ENCODE data around the gene KCNJ2.

KCNJ2 gene

GRCh38 chr17:70158180-70158579 lies 11.2 kb upstream of the KCNJ2 start:
- no peak overlapping the region for H3K18ac ChIP-seq (ENCODE audit: low read depth in 1 of 2, low read length in 2 of 2)
- H3K4me3 ChIP-seq (ENCODE audit: insufficient read depth in 1 of 2, low read depth in 1 of 2, low read length in 2 of 2): no peak overlapping the region
- H3K23ac ChIP-seq (ENCODE audit: low read length in 2 of 2): no peak overlapping the region
- H2AFZ ChIP-seq (ENCODE audit: low read depth, low read length): no peak overlapping the region
- no peak overlapping the region for H2BK12ac ChIP-seq (ENCODE audit: low read length in 2 of 2)
- no peak overlapping the region for H3K27ac ChIP-seq (ENCODE audit: low read length, poor library complexity, severe bottlenecking)
- H3K4me1 ChIP-seq (ENCODE audit: control insufficient read depth, insufficient read depth, low read depth, low read length): no peaks in the 10 kb centered on the region
- H3K36me3 ChIP-seq (ENCODE audit: control insufficient read depth in 1 of 2, insufficient read depth in 2 of 2, low read depth in 1 of 2, low read length in 2 of 2): no peaks in the 10 kb centered on the region
- H3K4me2 ChIP-seq (ENCODE audit: low read length, poor library complexity, severe bottlenecking): no peak overlapping the region
- no peaks in the 10 kb centered on the region for H3K27me3 ChIP-seq (ENCODE audit: control insufficient read depth in 1 of 2, insufficient read depth in 1 of 2, low read length in 2 of 2)
- H2BK15ac ChIP-seq (ENCODE audit: low read depth, poor library complexity, severe bottlenecking): no peak overlapping the region
- H2BK5ac ChIP-seq (ENCODE audit: low read depth, low read length, poor library complexity, severe bottlenecking): no peak overlapping the region
- H3K14ac ChIP-seq (ENCODE audit: low read length in 2 of 2): no peak overlapping the region
- H3K79me1 ChIP-seq (replicated peaks; ENCODE audit: low read length, poor library complexity, severe bottlenecking): no peaks in the 10 kb centered on the region
- H4K8ac ChIP-seq (ENCODE audit: low read length): no peak overlapping the region
- 93% methylated on average over 4 of the region's 4 CpGs for WGBS
- no peak overlapping the region for H2AK5ac ChIP-seq (ENCODE audit: low read length, severe bottlenecking)
- H3K9ac ChIP-seq (ENCODE audit: low read length): no peak overlapping the region
- H2BK120ac ChIP-seq (ENCODE audit: low read depth, low read length): no peak overlapping the region
- H3K4ac ChIP-seq (ENCODE audit: low read depth in 1 of 2, low read length in 2 of 2): no peak overlapping the region
- no peaks in the 10 kb centered on the region for H3K9me3 ChIP-seq (ENCODE audit: control insufficient read depth, low read length)
- no peak for DNase-seq
- H4K91ac ChIP-seq (ENCODE audit: low read length): no peak overlapping the region

GRCh38 chr17:70158591-70158990 lies 10.7 kb upstream of the KCNJ2 start:
- no peak overlapping the region for H2AFZ ChIP-seq (ENCODE audit: low read depth, low read length)
- H2BK5ac ChIP-seq (ENCODE audit: low read depth, low read length, poor library complexity, severe bottlenecking): no peak overlapping the region
- no peak overlapping the region for H3K27ac ChIP-seq (ENCODE audit: low read length, poor library complexity, severe bottlenecking)
- no peak overlapping the region for H4K8ac ChIP-seq (ENCODE audit: low read length)
- WGBS: 93% methylated on average over 6 of the region's 6 CpGs
- no peak overlapping the region for H2AK5ac ChIP-seq (ENCODE audit: low read length, severe bottlenecking)
- no peak for DNase-seq
- no peaks in the 10 kb centered on the region for H3K27me3 ChIP-seq (ENCODE audit: control insufficient read depth in 1 of 2, insufficient read depth in 1 of 2, low read length in 2 of 2)
- no peak overlapping the region for H3K18ac ChIP-seq (ENCODE audit: low read depth in 1 of 2, low read length in 2 of 2)
- H3K14ac ChIP-seq (ENCODE audit: low read length in 2 of 2): no peak overlapping the region
- H3K23ac ChIP-seq (ENCODE audit: low read length in 2 of 2): no peak overlapping the region
- H2BK120ac ChIP-seq (ENCODE audit: low read depth, low read length): no peak overlapping the region
- H3K4ac ChIP-seq (ENCODE audit: low read depth in 1 of 2, low read length in 2 of 2): no peak overlapping the region
- no peaks in the 10 kb centered on the region for H3K4me1 ChIP-seq (ENCODE audit: control insufficient read depth, insufficient read depth, low read depth, low read length)
- no peak overlapping the region for H4K91ac ChIP-seq (ENCODE audit: low read length)
- H2BK15ac ChIP-seq (ENCODE audit: low read depth, poor library complexity, severe bottlenecking): no peak overlapping the region
- H3K9me3 ChIP-seq (ENCODE audit: control insufficient read depth, low read length): no peaks in the 10 kb centered on the region
- H3K9ac ChIP-seq (ENCODE audit: low read length): no peak overlapping the region
- no peaks in the 10 kb centered on the region for H3K36me3 ChIP-seq (ENCODE audit: control insufficient read depth in 1 of 2, insufficient read depth in 2 of 2, low read depth in 1 of 2, low read length in 2 of 2)
- H3K79me1 ChIP-seq (replicated peaks; ENCODE audit: low read length, poor library complexity, severe bottlenecking): no peaks in the 10 kb centered on the region
- no peak overlapping the region for H3K4me2 ChIP-seq (ENCODE audit: low read length, poor library complexity, severe bottlenecking)
- H2BK12ac ChIP-seq (ENCODE audit: low read length in 2 of 2): no peak overlapping the region
- no peak overlapping the region for H3K4me3 ChIP-seq (ENCODE audit: insufficient read depth in 1 of 2, low read depth in 1 of 2, low read length in 2 of 2)

GRCh38 chr17:70159980-70160379 lies 9.4 kb upstream of the KCNJ2 start:
- WGBS: no CpG with 5 or more reads among the region's 2 CpGs

GRCh38 chr17:70161519-70161918 lies 7.8 kb upstream of the KCNJ2 start:
- Histone ChIP-seq H4K8ac (ENCODE audit: low read length) (no peak overlapping the region), H2AFZ (ENCODE audit: low read depth, low read length) (no peak overlapping the region), H3K4me1 (ENCODE audit: control insufficient read depth, insufficient read depth, low read depth, low read length) (no peaks in the 10 kb centered on the region), H4K91ac (ENCODE audit: low read length) (no peak overlapping the region), H3K4me2 (ENCODE audit: low read length, poor library complexity, severe bottlenecking) (no peak overlapping the region), H2BK15ac (ENCODE audit: low read depth, poor library complexity, severe bottlenecking) (no peak overlapping the region), H2BK5ac (ENCODE audit: low read depth, low read length, poor library complexity, severe bottlenecking) (no peak overlapping the region), H2BK12ac (ENCODE audit: low read length in 2 of 2) (no peak overlapping the region), H2AK5ac (ENCODE audit: low read length, severe bottlenecking) (no peak overlapping the region), H3K79me1 (replicated peaks; ENCODE audit: low read length, poor library complexity, severe bottlenecking) (no peaks in the 10 kb centered on the region), H3K27me3 (ENCODE audit: control insufficient read depth in 1 of 2, insufficient read depth in 1 of 2, low read length in 2 of 2) (no peaks in the 10 kb centered on the region), H3K23ac (ENCODE audit: low read length in 2 of 2) (no peak overlapping the region), H3K4me3 (ENCODE audit: insufficient read depth in 1 of 2, low read depth in 1 of 2, low read length in 2 of 2) (no peak overlapping the region), H3K36me3 (ENCODE audit: control insufficient read depth in 1 of 2, insufficient read depth in 2 of 2, low read depth in 1 of 2, low read length in 2 of 2) (no peaks in the 10 kb centered on the region), H3K9ac (ENCODE audit: low read length) (no peak overlapping the region), H2BK120ac (ENCODE audit: low read depth, low read length) (no peak overlapping the region), H3K27ac (ENCODE audit: low read length, poor library complexity, severe bottlenecking) (no peak overlapping the region), H3K4ac (ENCODE audit: low read depth in 1 of 2, low read length in 2 of 2) (no peak overlapping the region), H3K14ac (ENCODE audit: low read length in 2 of 2) (no peak overlapping the region), H3K18ac (ENCODE audit: low read depth in 1 of 2, low read length in 2 of 2) (no peak overlapping the region), H3K9me3 (ENCODE audit: control insufficient read depth, low read length) (no peaks in the 10 kb centered on the region)
- no CpG with 5 or more reads among the region's 1 CpG for WGBS
- no peak for DNase-seq

More at GRCh38 chr17:70159980-70160379, 9.4 kb upstream of the KCNJ2 start:
- no peak overlapping the region for H2AFZ ChIP-seq (ENCODE audit: low read depth, low read length)
- H3K4me1 ChIP-seq (ENCODE audit: control insufficient read depth, insufficient read depth, low read depth, low read length): no peaks in the 10 kb centered on the region
- DNase-seq: no peak
- no peak overlapping the region for H2BK15ac ChIP-seq (ENCODE audit: low read depth, poor library complexity, severe bottlenecking)
- no peak overlapping the region for H4K91ac ChIP-seq (ENCODE audit: low read length)
- no peak overlapping the region for H2AK5ac ChIP-seq (ENCODE audit: low read length, severe bottlenecking)
- H2BK12ac ChIP-seq (ENCODE audit: low read length in 2 of 2): no peak overlapping the region
- no peak overlapping the region for H2BK5ac ChIP-seq (ENCODE audit: low read depth, low read length, poor library complexity, severe bottlenecking)
- no peak overlapping the region for H3K14ac ChIP-seq (ENCODE audit: low read length in 2 of 2)
- H3K27ac ChIP-seq (ENCODE audit: low read length, poor library complexity, severe bottlenecking): no peak overlapping the region
- no peak overlapping the region for H3K4me2 ChIP-seq (ENCODE audit: low read length, poor library complexity, severe bottlenecking)
- no peak overlapping the region for H4K8ac ChIP-seq (ENCODE audit: low read length)
- no peaks in the 10 kb centered on the region for H3K9me3 ChIP-seq (ENCODE audit: control insufficient read depth, low read length)
- no peak overlapping the region for H3K23ac ChIP-seq (ENCODE audit: low read length in 2 of 2)
- no peaks in the 10 kb centered on the region for H3K79me1 ChIP-seq (replicated peaks; ENCODE audit: low read length, poor library complexity, severe bottlenecking)
- H3K27me3 ChIP-seq (ENCODE audit: control insufficient read depth in 1 of 2, insufficient read depth in 1 of 2, low read length in 2 of 2): no peaks in the 10 kb centered on the region
- H3K9ac ChIP-seq (ENCODE audit: low read length): no peak overlapping the region
- H3K36me3 ChIP-seq (ENCODE audit: control insufficient read depth in 1 of 2, insufficient read depth in 2 of 2, low read depth in 1 of 2, low read length in 2 of 2): no peaks in the 10 kb centered on the region
- H3K18ac ChIP-seq (ENCODE audit: low read depth in 1 of 2, low read length in 2 of 2): no peak overlapping the region
- H3K4me3 ChIP-seq (ENCODE audit: insufficient read depth in 1 of 2, low read depth in 1 of 2, low read length in 2 of 2): no peak overlapping the region
- no peak overlapping the region for H3K4ac ChIP-seq (ENCODE audit: low read depth in 1 of 2, low read length in 2 of 2)
- H2BK120ac ChIP-seq (ENCODE audit: low read depth, low read length): no peak overlapping the region
